ENCODE data around the gene COL4A1.

- no peak for TF ChIP-seq ELF4 (IDR thresholded peaks at IDR 0.05)
- TF ChIP-seq FOXK2 (IDR thresholded peaks at IDR 0.05): no peak
- TF ChIP-seq FOXM1 (IDR thresholded peaks at IDR 0.05; ENCODE audit: borderline replicate concordance): no peak
- no peak for TF ChIP-seq BHLHE40 (IDR thresholded peaks at IDR 0.05; ENCODE audit: borderline replicate concordance)
- TF ChIP-seq ZNF384 (IDR thresholded peaks at IDR 0.05): no peak
- no peak for TF ChIP-seq SP1 (IDR thresholded peaks at IDR 0.05)
These were observed 157.9 kb downstream of the COL4A1 start for GRCh38 chr13:110149036-110149435.

All from HEK293T (cell line).